Ovary (tissue), 3 donors: ENCODE results near the gene GABRD.

ENCODE experiments used
- POLR2A ChIP-seq: fragments of 450-650 bp; IDR thresholded peaks from one replicate; pipeline ENCODE4 v1.6.1; 2017; ENCODE audit warnings: antibody characterized with exemption, mild to moderate bottlenecking, moderate library complexity
- TF ChIP-seq, protein P1 (sequence below), 3 donors: fragments of 450-650 bp in 2 of 3; fragments of 200-600 bp in 1 of 3; IDR thresholded peaks; one replicate each; pipeline versions ENCODE4 v1.5.1 to v1.8.0; 2016 to 2022; ENCODE audit warnings: antibody characterized with exemption in 3 of 3, mild to moderate bottlenecking in 1 of 3
- donor health status: DM: no; HTN: no; CAD: no.

DNA sequence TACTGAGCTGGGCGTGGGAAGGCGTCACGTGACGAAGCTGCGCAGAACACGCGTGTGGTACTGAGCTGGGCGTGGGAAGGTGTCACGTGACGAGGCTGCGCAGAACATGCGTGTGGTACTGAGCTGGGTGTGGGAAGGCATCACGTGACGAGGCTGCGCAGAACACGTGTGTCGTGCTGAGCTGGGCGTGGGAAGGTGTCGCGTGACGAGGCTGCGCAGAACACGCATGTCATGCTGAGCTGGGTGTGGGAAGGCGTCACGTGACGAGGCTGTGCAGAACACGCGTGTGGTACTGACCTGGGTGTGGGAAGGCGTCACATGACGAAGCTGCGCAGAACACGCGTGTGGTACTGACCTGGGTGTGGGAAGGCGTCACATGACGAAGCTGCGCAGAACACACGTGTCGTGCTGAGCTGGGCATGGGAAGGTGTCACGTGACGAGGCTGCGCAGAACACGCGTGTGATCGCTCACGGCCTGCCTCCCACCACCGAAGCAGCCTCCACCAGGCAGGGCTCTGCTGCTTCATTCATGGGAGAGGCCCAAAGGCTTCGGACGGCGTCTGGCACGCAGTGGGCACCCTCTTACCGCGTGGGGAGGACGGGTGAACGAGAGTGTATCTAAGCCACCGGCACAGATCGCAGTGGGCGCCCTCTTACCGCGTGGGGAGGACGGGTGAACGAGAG, 39.5 kb upstream of the GABRD start:
- TF ChIP-seq, protein P1, sequence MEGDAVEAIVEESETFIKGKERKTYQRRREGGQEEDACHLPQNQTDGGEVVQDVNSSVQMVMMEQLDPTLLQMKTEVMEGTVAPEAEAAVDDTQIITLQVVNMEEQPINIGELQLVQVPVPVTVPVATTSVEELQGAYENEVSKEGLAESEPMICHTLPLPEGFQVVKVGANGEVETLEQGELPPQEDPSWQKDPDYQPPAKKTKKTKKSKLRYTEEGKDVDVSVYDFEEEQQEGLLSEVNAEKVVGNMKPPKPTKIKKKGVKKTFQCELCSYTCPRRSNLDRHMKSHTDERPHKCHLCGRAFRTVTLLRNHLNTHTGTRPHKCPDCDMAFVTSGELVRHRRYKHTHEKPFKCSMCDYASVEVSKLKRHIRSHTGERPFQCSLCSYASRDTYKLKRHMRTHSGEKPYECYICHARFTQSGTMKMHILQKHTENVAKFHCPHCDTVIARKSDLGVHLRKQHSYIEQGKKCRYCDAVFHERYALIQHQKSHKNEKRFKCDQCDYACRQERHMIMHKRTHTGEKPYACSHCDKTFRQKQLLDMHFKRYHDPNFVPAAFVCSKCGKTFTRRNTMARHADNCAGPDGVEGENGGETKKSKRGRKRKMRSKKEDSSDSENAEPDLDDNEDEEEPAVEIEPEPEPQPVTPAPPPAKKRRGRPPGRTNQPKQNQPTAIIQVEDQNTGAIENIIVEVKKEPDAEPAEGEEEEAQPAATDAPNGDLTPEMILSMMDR (IDR thresholded peaks at IDR 0.05): no peak
- no peak for TF ChIP-seq POLR2A
